Activated CD8-positive, alpha-beta memory T cell treated with anti-CD3 and anti-CD28 coated beads, Interleukin-2, amount 50 U/mL, for 1 hour (primary cell): ENCODE measurements around the gene RNF141.

Experiments
- DNase-seq: peaks from one replicate; pipeline ENCODE4 v3.0.0-alpha.2; 2020; ENCODE audit errors: extremely low read depth

Gene RNF141, protein sequence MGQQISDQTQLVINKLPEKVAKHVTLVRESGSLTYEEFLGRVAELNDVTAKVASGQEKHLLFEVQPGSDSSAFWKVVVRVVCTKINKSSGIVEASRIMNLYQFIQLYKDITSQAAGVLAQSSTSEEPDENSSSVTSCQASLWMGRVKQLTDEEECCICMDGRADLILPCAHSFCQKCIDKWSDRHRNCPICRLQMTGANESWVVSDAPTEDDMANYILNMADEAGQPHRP

DNA sequence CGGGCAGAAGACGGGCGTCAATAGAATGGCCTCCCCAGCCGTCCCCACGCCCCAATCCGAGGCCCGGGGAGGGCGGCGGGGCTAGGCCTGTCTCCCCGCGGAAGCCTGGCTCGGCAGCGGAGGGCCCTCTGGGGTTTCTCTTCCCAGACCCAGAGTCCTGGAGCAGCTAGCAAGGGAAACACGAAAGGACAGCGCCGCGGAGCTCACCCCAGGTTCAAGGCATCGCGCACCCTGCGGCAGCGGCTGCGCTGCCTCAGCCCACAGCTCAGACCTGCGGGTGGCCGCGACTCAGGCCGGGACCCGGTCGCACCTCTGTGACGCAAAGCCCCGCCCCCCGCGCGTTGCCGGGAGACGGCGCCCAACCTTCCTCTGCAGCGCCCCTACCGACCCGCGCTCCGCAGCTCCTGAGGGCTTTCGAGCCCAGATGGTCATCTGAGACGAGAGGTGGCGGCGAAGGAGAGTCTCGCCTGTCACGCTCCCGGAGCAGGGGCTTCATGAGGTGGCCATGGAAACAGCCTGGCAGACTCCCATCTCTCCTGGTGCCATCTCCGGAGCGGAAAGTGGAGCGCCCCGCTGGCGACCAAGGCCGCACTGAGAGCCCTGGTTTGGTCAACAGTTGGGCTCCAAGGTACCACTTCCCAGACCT, at the start of gene RNF141:
Gene RNF141, minus strand, starts transcription at position 273 of the 646 bp plus-strand sequence. CDS start 7,029 bp downstream, outside the sequence.
- peak; percentile 75 for DNase-seq

DNA sequence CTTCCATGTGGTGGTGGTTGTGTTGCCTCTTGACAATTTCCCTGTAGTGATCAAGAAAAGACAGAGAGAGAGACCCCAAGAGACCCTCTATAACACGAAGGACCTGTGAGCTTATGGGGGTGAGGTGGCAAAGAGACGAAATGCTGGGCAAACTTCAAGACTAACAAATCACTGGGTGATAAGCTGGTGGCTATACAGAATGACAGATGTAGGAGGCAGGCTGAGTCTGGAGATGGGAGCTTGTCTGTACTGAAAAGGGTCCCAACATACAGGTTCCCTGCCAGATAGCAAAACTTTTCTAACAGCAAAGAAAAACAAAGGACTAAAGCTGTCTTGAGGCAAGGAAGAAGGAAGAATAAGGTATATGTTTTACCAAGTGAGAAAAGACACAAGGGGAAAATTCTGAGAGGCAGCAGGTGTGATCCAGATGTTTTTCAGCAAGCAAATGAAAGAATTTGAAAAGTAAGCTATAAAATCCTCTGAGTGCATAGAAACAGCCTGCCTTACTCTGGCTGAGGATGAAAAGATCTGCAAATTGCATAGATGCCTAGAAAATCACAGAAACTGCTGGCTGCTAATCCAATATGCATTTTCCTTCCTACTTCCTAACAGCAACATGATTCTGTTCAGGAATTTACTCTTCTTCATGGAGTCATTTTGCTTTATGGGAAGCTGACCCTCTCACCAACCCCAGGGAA, 49.4 kb upstream of the RNF141 start:
- DNase-seq = no peak

DNA sequence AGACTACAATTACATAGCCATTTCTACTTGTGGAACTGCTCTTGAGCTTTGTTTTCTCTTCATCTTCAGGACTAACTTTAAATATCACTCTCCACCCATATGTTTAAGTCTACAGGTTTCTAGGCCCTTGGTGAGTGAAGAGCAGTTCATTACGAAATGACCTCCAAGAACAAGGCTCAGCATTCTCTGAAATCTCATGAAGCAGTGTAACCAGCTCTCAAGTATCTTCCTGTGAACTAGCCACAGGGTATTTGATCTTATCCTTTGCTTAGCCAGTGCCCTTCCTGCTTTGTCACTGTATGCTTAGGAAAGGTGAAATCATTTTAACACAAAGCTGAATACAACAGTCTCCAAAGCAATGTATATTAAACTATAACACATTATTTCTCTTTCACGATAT, 47.9 kb upstream of the RNF141 start:
- no peak for DNase-seq

DNA sequence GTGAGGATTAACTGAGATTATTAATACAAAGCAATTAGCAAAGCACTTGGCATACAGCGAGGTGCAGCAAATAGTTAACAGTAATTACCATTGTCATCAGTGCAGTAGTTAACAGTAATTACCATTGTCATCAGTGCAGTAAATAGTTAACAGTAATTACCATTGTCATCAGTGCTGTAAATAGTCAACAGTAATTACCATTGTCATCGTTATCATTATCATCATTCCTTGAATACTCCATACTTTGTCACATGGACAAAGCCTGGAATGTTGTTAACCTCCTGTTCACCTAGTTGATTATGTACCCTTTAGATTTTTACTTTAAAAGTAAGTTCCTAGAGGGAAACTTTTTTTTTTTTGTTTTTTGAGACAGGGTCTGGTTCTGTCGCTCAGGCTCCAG, 47.0 kb upstream of the RNF141 start:
- DNase-seq = no peak

DNA sequence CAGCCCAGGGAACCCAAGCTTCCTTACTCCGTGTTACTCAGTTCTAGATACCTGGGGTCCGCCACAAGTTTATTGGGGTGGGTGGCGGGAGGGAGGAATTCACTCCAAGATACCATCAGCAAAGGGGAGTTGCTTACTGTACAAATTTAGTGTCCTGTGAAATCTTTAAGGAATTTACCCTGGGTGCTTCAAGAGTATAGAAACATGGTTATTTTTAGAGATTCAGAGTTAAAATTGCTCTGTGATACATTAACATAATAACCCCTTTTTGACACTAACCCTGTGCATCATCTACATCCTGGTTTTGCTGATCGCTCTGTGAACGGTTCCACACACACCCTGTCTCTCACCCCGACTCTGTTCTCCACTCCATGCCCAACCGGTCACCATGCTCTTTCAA, 46.4 kb upstream of the RNF141 start:
- no peak for DNase-seq

DNA sequence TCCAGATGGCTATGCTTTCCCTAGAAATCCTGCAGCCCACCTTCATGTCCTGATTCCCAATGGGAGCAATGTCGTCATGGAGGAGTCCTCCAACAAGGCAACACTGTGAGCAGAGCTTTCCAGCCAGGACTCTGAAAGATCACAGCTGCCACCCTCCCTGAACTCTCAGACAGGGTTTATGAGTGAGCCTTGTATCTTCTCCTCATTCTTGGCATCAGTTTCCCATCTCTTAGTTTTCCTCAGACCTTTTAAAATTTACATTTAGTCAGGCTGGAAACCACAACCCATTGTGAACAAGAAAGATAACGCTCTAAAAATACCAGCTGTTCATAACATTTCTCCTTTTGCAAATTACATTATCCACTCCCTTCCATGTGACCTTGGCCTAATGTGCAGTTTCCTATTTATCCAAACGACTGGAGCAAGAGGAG, 43.1 kb upstream of the RNF141 start:
- no peak for DNase-seq

DNA sequence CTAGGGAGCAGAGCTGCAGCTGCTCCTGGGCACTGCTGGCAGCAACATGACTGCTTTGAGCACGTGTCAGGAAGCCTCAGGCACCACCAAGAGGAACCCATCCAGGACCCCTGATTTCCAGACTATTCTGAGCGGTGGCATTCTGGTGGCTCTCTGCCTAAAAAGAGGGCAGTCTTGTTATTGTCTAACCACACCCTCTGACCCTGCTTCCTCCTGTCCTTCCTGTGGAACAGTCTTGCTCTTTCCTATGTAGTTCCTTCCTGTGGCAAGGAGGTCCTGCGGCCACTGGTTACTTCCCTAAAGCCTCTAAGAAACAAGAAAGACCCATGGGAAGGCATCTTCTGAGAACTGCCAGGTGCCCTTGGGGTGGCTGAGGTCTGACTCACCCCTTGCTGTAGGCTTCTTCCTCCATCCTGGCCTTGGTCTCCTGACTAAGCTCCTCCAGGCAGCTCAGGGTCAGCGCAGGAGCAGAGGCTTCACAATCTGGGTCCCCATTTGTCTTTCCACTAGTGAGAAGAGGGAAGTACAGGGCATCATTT, 40.6 kb upstream of the RNF141 start:
- no peak for DNase-seq

DNA sequence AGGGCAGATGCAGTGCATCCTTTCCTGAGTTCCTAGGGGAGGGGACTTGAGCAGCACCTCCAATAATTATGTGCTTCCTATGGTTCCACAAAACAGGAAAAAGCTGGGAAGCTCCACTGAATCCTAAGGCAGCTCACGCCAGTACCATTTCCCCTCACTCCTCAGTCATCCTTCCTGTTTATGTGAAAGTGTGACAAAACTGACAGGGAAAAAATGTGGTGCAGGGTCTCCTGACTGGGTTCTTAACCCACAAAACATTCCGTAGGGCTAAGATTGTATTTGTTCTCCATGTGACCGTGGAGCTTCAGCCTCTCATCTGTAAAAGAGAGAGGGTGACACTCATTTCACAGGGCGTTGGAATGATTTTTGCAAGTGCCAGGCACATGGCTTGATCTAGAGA, 39.6 kb upstream of the RNF141 start:
- DNase-seq = no peak

DNA sequence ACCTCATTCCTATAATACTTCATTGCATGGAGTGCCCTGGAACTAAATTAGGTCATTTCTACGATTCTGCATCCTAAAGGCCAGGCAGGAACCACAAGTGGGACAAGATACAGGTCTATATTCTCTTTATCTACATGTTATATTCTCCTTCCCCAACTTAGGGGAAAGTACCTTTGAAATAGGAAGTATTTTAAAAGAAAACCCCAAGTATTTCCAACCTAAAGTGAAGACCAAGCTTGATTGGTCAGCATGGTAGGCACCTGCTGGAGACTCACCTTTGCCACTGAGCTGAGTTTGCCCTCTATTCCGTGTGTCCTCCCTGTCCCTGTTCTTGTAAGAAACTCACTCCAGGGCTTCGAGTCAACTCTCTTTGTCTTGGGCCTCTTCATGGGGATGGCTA, 38.7 kb upstream of the RNF141 start:
- no peak for DNase-seq

DNA sequence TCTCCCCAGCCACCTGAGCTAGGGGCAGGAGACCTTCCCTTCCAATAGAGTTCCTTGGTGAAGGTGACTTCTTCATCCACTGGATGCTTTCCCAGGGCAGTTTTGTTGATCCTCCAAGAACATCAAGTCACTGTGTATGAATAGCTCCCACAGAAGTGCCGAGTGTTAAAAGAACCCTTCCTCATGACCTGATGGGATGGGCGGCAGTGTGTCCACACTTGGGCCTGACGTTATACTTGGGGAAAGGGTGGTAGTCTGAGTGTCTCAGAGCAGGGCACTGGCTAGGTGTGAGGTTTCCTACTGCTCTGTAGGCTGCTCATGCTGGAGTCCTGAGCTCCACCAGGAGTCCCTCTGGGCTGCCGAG, 35.0 kb upstream of the RNF141 start:
- DNase-seq = no peak

DNA sequence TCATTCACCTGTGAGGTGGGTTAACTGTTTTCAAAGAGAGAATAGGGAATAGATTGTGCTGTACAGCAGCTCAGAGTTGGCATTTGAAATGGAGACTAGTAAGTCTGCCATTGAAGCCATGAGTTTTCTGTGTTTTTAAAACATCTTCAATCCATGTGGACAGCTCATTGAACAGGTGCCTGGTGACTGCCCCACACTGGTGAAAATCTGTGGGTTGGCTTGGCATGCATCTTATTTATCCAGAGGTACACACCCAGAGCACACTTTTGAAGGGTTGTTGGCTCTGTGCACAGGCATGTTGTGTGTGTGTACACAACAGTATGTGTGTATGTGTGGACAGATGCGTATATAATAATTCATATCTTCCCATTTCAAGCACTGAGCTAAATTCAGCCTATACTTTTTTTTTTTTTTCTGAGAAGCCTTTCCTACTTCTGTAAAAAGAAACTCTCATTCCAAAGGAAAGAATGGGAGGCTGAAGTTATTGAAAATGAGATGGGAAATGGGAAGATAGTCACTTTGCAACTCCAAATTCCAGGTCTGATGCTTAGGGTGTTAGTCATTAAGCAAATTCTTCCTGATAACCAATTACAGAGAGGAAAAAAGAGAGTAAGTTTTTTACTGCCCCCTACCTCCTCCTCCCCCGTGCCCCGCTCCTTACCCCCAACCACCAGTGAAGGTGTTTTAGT, 34.5 kb upstream of the RNF141 start:
- DNase-seq = no peak

DNA sequence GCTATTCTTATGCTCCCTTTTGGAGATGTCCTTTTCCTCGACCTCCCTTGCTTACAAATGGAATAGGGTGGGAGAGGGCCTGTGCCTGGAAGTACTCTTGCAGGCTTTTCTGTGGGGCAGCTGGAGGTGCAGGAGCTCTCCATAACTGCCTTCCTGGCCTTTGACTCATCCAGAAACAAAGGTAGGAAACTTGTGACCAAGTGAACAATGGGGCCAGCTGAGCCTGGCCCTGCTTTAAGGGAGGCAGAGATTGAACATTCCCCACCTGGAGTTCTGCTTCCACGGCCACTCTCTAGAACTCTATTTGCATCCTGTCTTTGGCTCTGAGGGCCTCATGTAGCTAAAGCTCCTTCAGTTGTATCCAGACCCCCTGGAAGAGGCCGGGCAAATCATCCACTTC, 32.6 kb upstream of the RNF141 start:
- no peak for DNase-seq

DNA sequence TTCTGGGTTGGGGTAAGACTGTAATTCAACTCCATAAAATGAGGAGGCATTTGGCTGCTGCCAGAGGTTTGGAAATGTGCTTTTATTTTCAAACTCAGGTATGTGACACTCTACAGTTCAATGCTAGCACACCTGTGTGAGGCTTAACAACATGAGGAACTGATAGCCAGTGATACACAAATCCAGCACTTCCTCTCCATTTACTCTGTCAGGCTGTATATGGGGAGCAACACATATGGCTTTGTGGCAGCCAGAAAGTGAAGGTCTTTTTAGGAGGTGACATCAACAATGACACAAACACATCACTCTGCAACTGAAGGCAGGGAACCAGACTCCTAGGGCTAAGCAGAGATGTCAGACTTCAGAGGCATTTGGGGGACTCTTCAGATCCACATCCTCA, 32.0 kb upstream of the RNF141 start:
- no peak for DNase-seq

DNA sequence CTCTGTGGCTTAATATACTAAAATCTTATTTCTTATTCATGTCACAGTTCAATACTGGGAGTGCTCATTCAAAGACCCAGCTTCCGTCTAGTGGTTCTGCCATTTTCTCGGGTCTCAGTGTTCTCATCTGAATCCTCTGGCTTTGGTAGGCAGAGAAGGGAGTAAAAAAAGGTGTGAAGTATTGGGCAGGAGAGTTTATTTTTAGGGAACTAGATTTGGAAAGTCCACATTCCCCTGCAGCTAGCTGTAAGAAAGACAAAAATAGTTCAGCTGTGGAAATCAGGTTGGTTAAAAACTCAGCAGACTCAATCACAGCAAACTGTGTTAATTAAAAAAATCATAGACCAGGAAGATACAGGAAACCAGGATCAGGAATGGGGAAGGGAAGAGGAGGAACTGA, 31.5 kb upstream of the RNF141 start:
- DNase-seq = no peak

DNA sequence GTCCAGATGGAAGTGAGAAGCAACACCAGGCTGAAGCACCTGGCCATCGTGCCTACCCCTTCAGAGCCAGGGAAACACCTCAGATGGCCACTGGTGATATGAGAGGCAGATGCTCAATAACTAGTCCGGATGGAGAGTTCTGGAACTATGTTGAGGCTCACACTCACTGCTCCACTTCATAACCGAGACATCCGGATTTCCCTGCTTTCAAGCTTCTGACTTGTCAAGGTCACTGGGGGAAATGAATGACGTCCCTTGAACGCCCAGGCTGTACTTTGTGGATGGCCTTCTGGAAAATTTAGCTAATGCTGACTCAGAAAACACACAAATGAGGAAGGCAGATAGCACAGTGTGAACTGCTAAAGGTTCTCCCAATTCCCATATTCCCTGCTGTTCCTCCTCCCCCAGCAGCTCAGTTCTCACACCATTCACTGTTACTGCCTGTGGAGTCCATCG, 27.5 kb upstream of the RNF141 start, which contains the start of gene LYVE1:
Gene LYVE1, minus strand, starts transcription at position 180 of the 456 bp plus-strand sequence. Its CDS starts 133 bp downstream, at position 47.
- DNase-seq = no peak

DNA sequence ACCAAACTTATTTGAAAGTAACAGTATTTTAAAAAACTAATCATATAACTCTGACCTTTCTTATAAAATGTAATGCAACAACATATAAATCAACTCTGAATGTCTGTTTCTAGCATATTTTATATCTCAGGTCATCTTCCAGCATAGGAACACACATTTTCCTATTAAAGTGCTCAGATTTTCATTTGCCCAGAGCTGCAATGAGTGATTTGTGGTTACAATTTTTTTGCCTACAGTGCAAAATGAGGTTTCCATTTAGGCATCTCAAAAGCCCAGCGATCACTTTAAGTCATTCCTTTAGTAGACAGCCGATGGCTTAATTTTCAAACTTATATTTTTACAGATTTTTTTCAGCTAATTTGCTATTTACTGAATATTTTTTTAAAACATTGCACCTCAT, 26.5 kb upstream of the RNF141 start:
- no peak for DNase-seq

DNA sequence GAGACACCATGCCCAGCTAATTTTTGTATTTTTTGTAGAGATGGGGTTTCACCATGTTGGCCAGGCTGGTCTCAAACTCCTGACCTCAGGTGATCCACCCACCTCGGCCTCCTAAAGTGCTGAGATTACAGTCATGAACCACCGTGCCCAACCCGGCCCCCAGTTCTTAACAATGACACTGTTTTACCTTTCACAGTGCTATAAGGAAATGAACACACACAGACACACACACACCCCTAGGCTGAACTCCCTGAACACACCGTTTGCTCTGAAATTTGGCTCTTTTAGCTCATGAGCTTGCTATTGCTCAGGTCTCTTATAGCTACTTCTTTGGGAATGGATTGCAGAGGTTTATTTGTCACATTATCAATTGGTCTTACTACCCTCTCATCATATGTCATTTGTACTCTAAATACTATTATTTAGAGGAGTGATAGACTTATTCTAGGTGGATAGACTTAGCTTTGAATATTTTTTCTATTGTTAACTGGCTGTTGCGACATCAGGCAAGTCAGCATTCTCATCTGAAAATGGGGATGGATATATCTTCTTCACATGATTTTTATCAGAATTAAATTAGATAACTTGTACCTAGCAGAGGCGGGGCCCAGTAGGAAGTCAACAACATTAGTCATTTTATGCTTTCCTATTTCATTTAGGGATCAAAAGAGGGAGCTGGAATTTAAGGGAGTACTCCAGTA, 25.4 kb upstream of the RNF141 start:
- no peak for DNase-seq

DNA sequence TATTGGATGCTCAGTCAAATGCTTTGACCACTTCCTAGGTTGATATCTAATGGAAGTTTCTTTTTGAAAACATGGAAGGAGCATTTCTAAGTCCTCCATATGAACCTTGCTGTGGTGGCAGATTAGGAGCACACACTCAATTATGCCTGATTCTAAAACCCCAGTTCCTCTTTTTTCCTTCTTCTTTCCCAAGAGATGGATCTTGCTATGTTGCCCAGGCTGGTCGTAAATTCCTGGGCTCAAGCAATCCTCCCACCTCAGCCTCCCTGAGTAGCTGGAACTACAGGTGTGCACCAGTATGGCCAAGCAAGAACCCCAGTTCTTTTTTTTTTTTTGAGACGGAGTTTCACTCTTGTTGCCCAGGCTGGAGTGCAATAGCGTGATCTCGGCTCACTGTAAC, 24.5 kb upstream of the RNF141 start:
- DNase-seq = no peak

DNA sequence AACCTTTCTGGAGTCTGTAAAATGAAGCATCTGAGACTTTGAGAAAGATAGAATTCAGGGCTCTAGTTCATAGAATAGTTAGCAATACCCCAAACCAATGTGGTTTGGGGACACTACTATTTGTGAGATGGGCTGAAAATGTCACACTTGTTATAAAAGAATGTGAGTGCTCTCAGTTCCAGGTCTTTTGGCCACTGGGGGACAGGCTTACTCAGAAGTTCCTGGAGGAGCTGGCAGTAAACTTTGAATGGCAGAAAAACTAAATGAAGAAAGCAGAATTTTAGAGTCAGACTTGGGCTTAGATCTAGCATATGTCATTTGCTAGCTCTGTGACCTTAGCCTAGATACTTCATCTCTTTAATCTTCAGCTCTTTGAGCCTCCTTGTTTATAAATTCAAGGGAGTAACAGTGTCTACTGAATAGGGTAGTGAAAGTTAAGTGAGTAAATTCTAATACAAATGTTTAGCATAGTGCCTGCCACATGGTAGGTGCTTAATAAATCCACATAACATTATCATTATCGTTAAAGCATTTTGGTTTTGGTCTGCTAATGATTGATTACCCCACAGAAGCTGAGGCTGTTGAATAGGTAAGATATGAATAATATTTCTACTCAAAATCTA, 23.8 kb upstream of the RNF141 start:
- no peak for DNase-seq

DNA sequence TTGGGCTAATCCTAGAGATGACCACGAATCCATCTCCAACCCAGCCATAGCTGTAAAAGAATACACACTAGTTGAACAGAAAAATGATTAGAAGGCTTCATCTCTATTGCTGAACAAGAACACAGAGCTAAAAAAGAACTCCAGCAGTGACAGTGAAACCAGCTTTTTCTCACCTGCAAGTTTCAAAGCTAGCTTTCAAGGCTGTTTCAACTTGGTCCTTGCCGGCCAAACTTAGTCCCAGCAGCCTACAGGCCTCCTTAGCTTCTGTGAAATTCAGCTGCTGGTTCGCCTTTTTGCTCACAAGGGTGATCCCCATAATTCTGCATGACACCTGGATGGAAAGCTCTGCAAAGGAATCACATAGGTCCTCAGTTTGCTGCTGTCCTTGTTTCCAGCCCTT, 23.0 kb upstream of the RNF141 start:
- DNase-seq = no peak

DNA sequence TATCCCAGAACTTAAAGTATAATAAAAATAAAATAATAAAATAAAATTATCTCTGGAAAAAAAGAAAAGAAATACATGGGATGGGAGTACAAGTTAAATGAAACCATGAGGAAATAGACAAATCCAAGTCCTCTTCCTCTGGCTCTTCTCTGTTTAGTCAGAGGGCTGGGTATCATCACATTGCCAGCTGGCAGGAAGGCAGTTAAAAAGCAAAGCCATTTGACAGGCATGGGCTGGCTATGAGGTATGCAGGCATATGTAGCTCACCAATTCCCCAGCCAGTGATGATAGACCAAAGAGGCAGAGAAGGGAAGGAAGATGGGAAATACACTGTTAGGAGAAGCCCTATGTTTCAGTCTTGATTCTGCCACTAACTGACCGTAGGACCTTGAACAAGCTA, 21.0 kb upstream of the RNF141 start:
- DNase-seq = no peak
